ENCODE results near the gene ZNF414.

Gene ZNF414

DNA sequence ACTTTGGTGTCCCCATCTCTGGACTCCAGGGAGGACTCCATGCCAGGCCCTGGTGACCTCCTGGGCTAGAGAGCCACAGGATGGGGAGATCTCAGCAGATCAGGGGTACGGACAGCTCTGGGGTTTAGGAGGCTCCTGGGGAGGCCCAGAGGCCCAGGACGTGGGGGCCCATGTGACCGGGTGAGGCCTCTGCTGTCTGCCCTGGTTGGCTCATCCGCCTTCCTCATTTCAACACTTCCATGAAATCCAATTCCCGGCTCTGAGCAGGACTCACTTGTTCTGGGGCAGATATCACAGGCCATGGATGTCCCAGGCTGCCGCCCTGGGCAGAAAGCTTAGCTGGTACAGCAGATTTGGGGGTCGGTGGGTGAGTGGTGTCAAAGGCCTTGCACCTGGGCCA, 10.5 kb downstream of the ZNF414 start:
- no peak overlapping the region for H3K4me3 ChIP-seq (ENCODE audit: low read length)
- peaks cover 4% of the 10 kb centered on the region; the same call in 1 of the 2 replicates for H3K4me1 ChIP-seq (ENCODE audit: insufficient read depth, low read length)
- H3K9me3 ChIP-seq (ENCODE audit: insufficient read depth, low read depth, low read length) = no peaks in the 10 kb centered on the region

DNA sequence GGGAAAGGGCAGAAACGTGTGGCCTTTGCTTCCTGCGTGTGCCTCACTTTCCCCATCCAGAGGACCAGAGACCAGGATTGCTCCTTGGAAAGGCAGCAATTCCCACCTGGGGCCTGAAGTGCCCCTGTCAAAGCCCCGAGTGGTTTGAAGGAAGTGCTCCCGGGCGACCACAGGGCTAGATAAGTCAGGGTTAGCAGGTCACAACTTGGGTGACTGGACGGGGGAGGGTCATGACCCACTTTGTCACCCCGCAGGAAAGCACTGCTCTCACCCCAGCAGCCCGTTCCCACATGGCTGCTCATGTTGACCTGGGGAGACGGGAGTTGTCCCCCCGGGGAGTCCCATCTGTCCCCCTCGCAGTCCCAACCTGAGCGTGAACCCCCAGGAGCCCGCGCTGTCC, 12.0 kb downstream of the ZNF414 start:
- no peak overlapping the region for H3K4me3 ChIP-seq (ENCODE audit: low read length)
- H3K27me3 ChIP-seq (ENCODE audit: insufficient read depth, low read length) = no peaks in the 10 kb centered on the region
- H3K9ac ChIP-seq (ENCODE audit: low read depth, low read length) = no peak overlapping the region; the same call in 1 of the 2 replicates
- H3K36me3 ChIP-seq (ENCODE audit: insufficient read depth, low read depth, low read length) = no peaks in the 10 kb centered on the region
- H3K4me1 ChIP-seq (ENCODE audit: insufficient read depth, low read length) = peaks cover 4% of the 10 kb centered on the region; the same call in 1 of the 2 replicates
- H3K27ac ChIP-seq (ENCODE audit: low read length) = no peak overlapping the region
- no peaks in the 10 kb centered on the region for H3K9me3 ChIP-seq (ENCODE audit: insufficient read depth, low read depth, low read length)

More for the DNA sequence above, 10.5 kb downstream of the ZNF414 start:
- Histone ChIP-seq H3K27ac (ENCODE audit: low read length) (no peak overlapping the region), H3K36me3 (ENCODE audit: insufficient read depth, low read depth, low read length) (no peaks in the 10 kb centered on the region), H3K9ac (ENCODE audit: low read depth, low read length) (no peak overlapping the region), H3K27me3 (ENCODE audit: insufficient read depth, low read length) (no peaks in the 10 kb centered on the region)

DNA sequence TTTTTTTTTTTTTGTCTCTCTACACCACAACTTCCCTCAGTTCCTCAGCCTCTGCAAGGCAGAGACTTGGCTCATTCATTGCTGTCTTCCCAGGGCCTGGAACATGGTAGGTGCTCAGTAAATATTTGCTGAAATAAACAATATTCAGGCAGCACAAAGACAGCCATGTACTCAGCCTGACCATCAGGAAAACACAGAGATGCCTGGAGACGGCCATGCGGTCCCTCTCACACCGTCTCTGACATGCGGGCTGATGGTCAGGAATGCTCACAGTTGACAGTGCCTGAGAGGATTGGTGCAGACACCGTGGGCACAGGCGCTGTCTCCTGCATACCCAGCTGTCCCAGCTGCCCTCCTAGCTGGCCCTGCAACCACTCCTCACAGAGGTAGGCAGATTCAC, 12.5 kb downstream of the ZNF414 start:
- H3K4me3 ChIP-seq (ENCODE audit: low read length) = no peak overlapping the region
- H3K27me3 ChIP-seq (ENCODE audit: insufficient read depth, low read length) = no peaks in the 10 kb centered on the region
- H3K4me1 ChIP-seq (ENCODE audit: insufficient read depth, low read length) = peaks cover 3% of the 10 kb centered on the region; the same call in 1 of the 2 replicates
- no peaks in the 10 kb centered on the region for H3K9me3 ChIP-seq (ENCODE audit: insufficient read depth, low read depth, low read length)
- H3K27ac ChIP-seq (ENCODE audit: low read length) = no peak overlapping the region
- H3K9ac ChIP-seq (ENCODE audit: low read depth, low read length) = no peak overlapping the region; the same call in 1 of the 2 replicates
- no peaks in the 10 kb centered on the region for H3K36me3 ChIP-seq (ENCODE audit: insufficient read depth, low read depth, low read length)

DNA sequence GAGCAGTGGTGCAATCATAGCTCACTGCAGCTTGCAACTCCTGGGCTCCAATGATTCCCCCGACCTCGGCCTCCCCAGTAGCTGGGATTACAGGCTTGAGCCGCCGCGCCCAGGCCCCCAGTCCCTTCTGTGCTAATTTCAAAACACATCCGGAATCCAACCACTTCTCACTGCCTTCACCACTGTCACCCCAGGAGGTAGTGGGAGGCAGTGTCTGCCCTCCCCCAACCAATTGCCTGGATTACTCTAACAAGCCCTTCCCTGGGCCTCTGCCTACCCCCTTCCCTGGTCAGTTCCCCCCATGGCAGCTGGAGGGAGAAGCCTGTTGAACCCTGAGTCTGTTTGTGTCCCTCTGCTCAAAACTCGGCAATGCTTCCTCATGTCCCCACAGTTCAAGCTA, 13.8 kb downstream of the ZNF414 start:
- H3K4me3 ChIP-seq (ENCODE audit: low read length) = no peak overlapping the region
- H3K27me3 ChIP-seq (ENCODE audit: insufficient read depth, low read length) = no peaks in the 10 kb centered on the region
- no peak overlapping the region for H3K9ac ChIP-seq (ENCODE audit: low read depth, low read length)
- H3K9me3 ChIP-seq (ENCODE audit: insufficient read depth, low read depth, low read length) = no peaks in the 10 kb centered on the region
- no peaks in the 10 kb centered on the region for H3K36me3 ChIP-seq (ENCODE audit: insufficient read depth, low read depth, low read length)
- H3K27ac ChIP-seq (ENCODE audit: low read length) = no peak overlapping the region
- H3K4me1 ChIP-seq (ENCODE audit: insufficient read depth, low read length) = no peaks in the 10 kb centered on the region

- H3K4me3 ChIP-seq (ENCODE audit: low read length) = no peak overlapping the region
Measured at GRCh38 chr19:8499048-8499833, 14.7 kb downstream of the ZNF414 start.

DNA sequence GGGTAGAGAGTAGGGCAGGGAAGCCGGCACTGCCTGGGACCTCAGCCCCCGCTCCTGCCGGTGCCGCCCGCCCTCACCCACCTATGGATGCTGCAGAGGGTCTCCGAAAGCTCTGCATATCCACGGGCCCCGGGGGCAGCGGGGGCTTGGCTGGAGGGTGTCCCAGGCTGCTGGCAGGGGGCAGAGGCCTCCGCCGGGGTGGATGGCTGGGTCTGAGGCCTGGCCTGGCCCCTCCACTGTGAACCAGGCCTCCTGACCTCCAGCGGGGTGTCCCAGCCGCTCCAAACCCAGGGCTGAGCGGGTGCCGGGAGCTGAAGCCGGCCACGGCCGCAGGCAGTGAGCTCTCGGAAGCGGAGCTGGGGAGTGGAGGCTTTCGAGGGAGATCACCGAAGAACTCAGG, 15.7 kb downstream of the ZNF414 start:
- Histone ChIP-seq H3K27ac (ENCODE audit: low read length) (no peak overlapping the region), H3K9me3 (ENCODE audit: insufficient read depth, low read depth, low read length) (no peaks in the 10 kb centered on the region), H3K9ac (ENCODE audit: low read depth, low read length) (no peak overlapping the region), H3K27me3 (ENCODE audit: insufficient read depth, low read length) (no peaks in the 10 kb centered on the region), H3K36me3 (ENCODE audit: insufficient read depth, low read depth, low read length) (no peaks in the 10 kb centered on the region), H3K4me3 (ENCODE audit: low read length) (no peak overlapping the region), H3K4me1 (ENCODE audit: insufficient read depth, low read length) (no peaks in the 10 kb centered on the region)

More at GRCh38 chr19:8499048-8499833, 14.7 kb downstream of the ZNF414 start:
- no peak overlapping the region for H3K9ac ChIP-seq (ENCODE audit: low read depth, low read length)
- no peaks in the 10 kb centered on the region for H3K27me3 ChIP-seq (ENCODE audit: insufficient read depth, low read length)
- no peaks in the 10 kb centered on the region for H3K4me1 ChIP-seq (ENCODE audit: insufficient read depth, low read length)
- H3K27ac ChIP-seq (ENCODE audit: low read length) = no peak overlapping the region
- H3K9me3 ChIP-seq (ENCODE audit: insufficient read depth, low read depth, low read length) = no peaks in the 10 kb centered on the region
- no peaks in the 10 kb centered on the region for H3K36me3 ChIP-seq (ENCODE audit: insufficient read depth, low read depth, low read length)

DNA sequence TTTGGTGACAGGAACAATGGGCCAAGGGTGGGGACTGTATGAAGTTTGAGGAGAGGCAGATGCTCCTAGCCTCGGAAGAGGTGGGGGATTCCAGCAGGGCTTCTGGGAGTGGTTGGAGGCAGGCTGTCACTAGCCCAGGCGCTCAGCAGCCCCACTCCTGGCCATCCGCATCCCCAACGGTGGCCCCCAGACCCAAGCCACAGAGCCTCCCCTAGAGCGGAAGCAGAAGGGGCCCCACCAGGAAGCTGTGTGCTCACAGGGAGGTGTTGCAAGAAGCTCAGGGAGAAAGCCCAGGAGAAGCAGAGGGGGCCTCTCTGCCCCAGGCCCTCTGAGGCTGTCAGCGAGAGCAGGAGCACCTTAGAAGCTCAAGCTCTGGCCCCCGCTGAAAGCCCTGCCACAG, 19.8 kb downstream of the ZNF414 start:
- Histone ChIP-seq H3K4me1 (ENCODE audit: insufficient read depth, low read length) (no peaks in the 10 kb centered on the region), H3K27me3 (ENCODE audit: insufficient read depth, low read length) (no peaks in the 10 kb centered on the region), H3K4me3 (ENCODE audit: low read length) (no peak overlapping the region), H3K27ac (ENCODE audit: low read length) (no peak overlapping the region), H3K9ac (ENCODE audit: low read depth, low read length) (no peak overlapping the region), H3K36me3 (ENCODE audit: insufficient read depth, low read depth, low read length) (peaks cover 7% of the 10 kb centered on the region), H3K9me3 (ENCODE audit: insufficient read depth, low read depth, low read length) (no peaks in the 10 kb centered on the region)

GRCh38 chr19:8491574-8491973, 22.4 kb downstream of the ZNF414 start:
- Histone ChIP-seq H3K4me3 (ENCODE audit: low read length) (no peak overlapping the region), H3K36me3 (ENCODE audit: insufficient read depth, low read depth, low read length) (peaks cover 33% of the 10 kb centered on the region), H3K27ac (ENCODE audit: low read length) (no peak overlapping the region), H3K9ac (ENCODE audit: low read depth, low read length) (no peak overlapping the region), H3K9me3 (ENCODE audit: insufficient read depth, low read depth, low read length) (no peaks in the 10 kb centered on the region), H3K4me1 (ENCODE audit: insufficient read depth, low read length) (no peaks in the 10 kb centered on the region), H3K27me3 (ENCODE audit: insufficient read depth, low read length) (no peaks in the 10 kb centered on the region)

- no peak overlapping the region for H3K4me3 ChIP-seq (ENCODE audit: low read length)
- H3K9me3 ChIP-seq (ENCODE audit: insufficient read depth, low read depth, low read length) = no peaks in the 10 kb centered on the region
- H3K4me1 ChIP-seq (ENCODE audit: insufficient read depth, low read length) = no peaks in the 10 kb centered on the region
- H3K27me3 ChIP-seq (ENCODE audit: insufficient read depth, low read length) = no peaks in the 10 kb centered on the region
- no peak overlapping the region for H3K9ac ChIP-seq (ENCODE audit: low read depth, low read length)
- no peak overlapping the region for H3K27ac ChIP-seq (ENCODE audit: low read length)
- H3K36me3 ChIP-seq (ENCODE audit: insufficient read depth, low read depth, low read length) = peaks cover 40% of the 10 kb centered on the region
Measured at GRCh38 chr19:8490873-8491272, 23.1 kb downstream of the ZNF414 start.

- Histone ChIP-seq H3K4me1 (ENCODE audit: insufficient read depth, low read length) (no peaks in the 10 kb centered on the region), H3K27ac (ENCODE audit: low read length) (no peak overlapping the region), H3K9me3 (ENCODE audit: insufficient read depth, low read depth, low read length) (no peaks in the 10 kb centered on the region), H3K4me3 (ENCODE audit: low read length) (no peak overlapping the region), H3K36me3 (ENCODE audit: insufficient read depth, low read depth, low read length) (peaks cover 45% of the 10 kb centered on the region), H3K9ac (ENCODE audit: low read depth, low read length) (no peak overlapping the region), H3K27me3 (ENCODE audit: insufficient read depth, low read length) (no peaks in the 10 kb centered on the region)
Measured at GRCh38 chr19:8490395-8490760, 23.6 kb downstream of the ZNF414 start.

GRCh38 chr19:8489561-8490394, 24.2 kb downstream of the ZNF414 start:
- H3K36me3 ChIP-seq (ENCODE audit: insufficient read depth, low read depth, low read length) = peaks cover 51% of the 10 kb centered on the region
- no peak overlapping the region for H3K4me3 ChIP-seq (ENCODE audit: low read length)
- no peak overlapping the region for H3K27ac ChIP-seq (ENCODE audit: low read length)
- no peaks in the 10 kb centered on the region for H3K4me1 ChIP-seq (ENCODE audit: insufficient read depth, low read length)
- H3K9me3 ChIP-seq (ENCODE audit: insufficient read depth, low read depth, low read length) = no peaks in the 10 kb centered on the region
- no peaks in the 10 kb centered on the region for H3K27me3 ChIP-seq (ENCODE audit: insufficient read depth, low read length)
- no peak overlapping the region for H3K9ac ChIP-seq (ENCODE audit: low read depth, low read length)

GRCh38 chr19:8488365-8488764, 25.6 kb downstream of the ZNF414 start:
- H3K4me1 ChIP-seq (ENCODE audit: insufficient read depth, low read length) = no peaks in the 10 kb centered on the region
- no peak overlapping the region for H3K27ac ChIP-seq (ENCODE audit: low read length)
- no peak overlapping the region for H3K4me3 ChIP-seq (ENCODE audit: low read length)
- no peak overlapping the region for H3K9ac ChIP-seq (ENCODE audit: low read depth, low read length)
- peaks cover 65% of the 10 kb centered on the region for H3K36me3 ChIP-seq (ENCODE audit: insufficient read depth, low read depth, low read length)
- H3K27me3 ChIP-seq (ENCODE audit: insufficient read depth, low read length) = no peaks in the 10 kb centered on the region
- H3K9me3 ChIP-seq (ENCODE audit: insufficient read depth, low read depth, low read length) = no peaks in the 10 kb centered on the region
